Activated T-cell treated with anti-CD3 and anti-CD28 coated beads, Interleukin-2, amount 50 U/mL, for 1 hour (primary cell): ENCODE measurements around the gene STRIT1.
"Not testable (repeated sequence)": the region's sequence is repeated elsewhere in the genome, so short reads cannot be mapped to it uniquely, and the experiment has no call there.

Experiments used
- DNase-seq: peaks from one replicate; pipeline ENCODE4 v3.0.0-alpha.2; 2020

Gene STRIT1

GRCh38 chr3:155312781-155313180 is 19.3 kb upstream of the STRIT1 start:
- no peak for DNase-seq

DNA sequence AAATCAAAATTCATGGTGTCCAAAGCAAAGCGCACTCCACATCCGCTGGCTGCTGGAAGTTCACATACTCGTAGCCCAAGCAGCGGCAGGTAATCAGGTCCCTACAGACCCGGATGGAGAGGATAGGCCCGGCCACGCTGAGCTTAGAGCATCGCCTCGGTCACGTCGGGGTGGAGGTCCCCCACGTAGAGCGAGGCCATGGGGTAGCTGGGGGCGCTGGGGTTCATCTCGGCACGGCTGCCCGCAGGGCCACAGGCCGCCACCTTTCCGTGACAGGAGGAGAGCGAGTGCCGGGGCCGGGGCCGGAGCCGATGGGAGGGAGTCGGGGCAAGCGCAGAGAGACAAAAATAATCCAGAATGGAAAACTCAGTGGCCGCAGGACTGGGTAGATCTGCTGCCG is 16.1 kb upstream of the STRIT1 start:
- DNase-seq, result no peak

GRCh38 chr3:155308831-155309230 is 15.3 kb upstream of the STRIT1 start:
- no peak for DNase-seq

GRCh38 chr3:155307183-155307582 is 13.7 kb upstream of the STRIT1 start:
- no peak for DNase-seq

- DNase-seq, result no peak
These were observed 10.9 kb upstream of the STRIT1 start for GRCh38 chr3:155304394-155304793.

DNA sequence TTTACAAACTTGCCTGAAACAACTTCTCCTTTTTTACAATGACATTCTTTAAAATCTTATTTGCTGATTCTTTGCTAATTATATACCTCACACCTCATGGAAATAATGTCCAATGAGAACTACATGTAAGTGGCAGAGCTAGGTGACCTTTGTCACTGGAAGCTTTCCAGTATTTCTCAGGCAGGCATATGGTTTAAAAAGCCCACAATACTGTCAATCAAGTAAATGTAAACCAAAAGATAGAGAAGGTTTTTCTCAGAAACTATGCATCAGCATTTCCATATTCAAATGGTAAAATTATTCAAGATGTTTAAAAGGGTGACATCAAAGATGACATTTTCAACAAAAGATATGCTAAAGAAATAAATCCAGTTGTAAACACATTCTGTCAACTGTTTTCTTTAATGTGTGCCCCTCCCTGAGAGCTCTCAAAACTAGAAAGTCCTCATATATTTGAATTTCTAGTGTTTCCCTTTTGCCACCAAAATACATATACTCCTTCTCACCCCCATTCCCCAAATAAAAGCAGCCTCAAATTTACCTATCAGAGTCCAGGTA is 10.1 kb upstream of the STRIT1 start:
- DNase-seq, result no peak

DNA sequence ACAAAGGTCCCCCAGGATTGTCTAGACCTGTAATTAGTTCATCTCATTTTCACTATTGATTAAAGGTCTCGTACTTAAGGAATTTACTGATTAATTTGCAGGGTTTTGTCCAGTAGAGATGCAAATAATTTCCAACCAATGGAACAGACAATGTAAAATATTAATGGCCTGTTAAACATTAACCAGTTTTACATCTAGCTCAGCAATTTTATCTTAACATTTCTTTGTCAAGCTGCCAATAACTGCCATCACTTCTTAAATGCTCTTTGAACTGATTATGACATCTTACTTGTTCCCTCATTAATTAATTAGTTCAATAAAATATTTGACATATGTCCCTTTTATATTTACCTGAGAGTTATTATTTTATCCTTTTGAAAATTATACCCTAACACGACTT is 9.4 kb upstream of the STRIT1 start:
- DNase-seq, result no peak

DNA sequence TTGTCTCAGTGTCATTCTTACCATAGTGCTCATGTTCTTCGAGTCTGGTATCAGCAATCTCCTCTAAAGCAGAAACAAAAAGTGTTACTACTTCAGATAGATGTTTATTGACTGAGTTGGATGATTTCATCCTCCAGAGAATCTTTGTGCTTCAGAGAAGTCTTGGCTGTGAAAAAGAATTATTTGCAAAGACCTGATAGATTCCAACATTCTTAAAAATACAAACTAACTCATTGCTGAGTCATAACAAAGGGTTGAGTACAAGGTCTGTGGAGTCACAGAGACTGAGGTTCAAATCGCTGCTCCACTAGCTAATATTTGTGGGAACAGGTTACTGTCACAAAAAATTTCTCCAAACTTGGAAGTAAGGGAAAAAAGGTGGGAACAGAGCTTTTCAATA is 9.0 kb upstream of the STRIT1 start:
- no peak for DNase-seq

GRCh38 chr3:155297100-155297499 is 3.6 kb upstream of the STRIT1 start:
- no peak for DNase-seq

DNA sequence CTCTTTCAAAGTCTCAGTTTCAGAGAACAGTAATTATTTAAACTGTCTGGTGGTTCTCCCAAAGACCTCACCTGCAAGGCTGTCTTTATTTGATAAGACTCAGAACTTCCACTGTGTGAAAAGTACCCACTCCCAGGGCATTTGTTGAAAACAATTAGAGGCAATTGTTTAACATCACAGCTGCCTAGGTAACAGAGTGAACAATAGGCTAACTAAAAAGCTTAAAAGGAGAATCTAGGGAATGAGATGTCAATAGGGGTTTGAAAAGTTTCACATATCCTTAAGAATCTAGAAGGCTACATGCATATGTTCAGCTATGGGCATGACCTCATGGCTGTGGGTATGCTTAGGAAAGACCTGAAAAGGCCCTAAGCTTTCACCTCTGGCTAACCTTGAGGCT is 2.9 kb upstream of the STRIT1 start:
- DNase-seq, result no peak

- no peak for DNase-seq
These were observed 790 bp downstream of the STRIT1 start for GRCh38 chr3:155292693-155293092.

GRCh38 chr3:155292133-155292532 is 1.4 kb downstream of the STRIT1 start:
- no peak for DNase-seq

- DNase-seq, result no peak
These were observed 6.7 kb downstream of the STRIT1 start for GRCh38 chr3:155286736-155287135.

- DNase-seq, result no peak
These were observed 7.5 kb downstream of the STRIT1 start for GRCh38 chr3:155285936-155286335.

DNA sequence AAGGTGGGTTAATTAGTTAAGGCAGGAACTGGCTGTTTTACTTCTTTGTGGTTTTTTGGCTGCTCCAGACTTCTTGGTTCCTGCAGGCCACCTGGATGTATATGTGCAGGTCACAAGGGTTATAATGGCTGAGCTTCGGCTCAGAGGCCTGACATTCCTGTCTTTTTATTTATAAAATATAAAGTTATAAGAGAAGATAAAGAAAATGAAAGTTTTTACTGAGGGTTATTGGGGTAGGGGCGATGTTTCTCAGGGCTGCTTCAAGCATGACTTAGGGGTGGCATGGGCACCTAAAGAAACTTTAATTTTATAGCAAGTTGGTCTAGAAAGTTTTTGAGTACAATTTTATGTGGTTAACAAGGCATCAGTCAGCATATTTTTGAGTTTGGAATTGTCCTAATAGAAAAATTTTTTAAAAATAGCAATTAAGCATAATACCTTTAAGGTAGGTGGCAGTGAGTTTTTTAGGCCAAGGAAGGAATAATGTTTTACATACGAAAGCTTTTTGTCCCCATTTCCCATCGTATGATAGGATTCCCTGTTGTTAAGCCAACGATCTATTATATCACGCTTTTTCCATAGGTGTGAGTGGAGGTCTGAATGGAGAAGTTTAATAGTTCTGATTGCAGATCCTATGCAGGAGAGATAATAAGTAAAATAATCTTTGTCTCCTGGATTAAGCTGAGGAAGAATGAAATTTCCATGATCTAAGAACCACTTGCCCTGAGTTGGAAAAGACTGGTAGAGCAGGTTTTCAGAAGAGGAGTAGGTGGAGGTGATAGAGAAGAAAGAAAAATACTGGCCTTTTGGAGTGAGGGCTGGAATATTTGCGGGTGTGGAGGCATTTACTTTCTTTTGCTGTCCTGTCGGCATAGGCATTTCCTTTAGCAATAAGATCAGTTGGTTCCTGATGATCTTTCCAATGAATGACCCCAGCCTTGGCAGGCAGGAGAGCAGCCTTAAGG is 10.1 kb downstream of the STRIT1 start:
- DNase-seq, result no peak

GRCh38 chr3:155282385-155283091 is 10.9 kb downstream of the STRIT1 start:
- DNase-seq, result no peak

DNA sequence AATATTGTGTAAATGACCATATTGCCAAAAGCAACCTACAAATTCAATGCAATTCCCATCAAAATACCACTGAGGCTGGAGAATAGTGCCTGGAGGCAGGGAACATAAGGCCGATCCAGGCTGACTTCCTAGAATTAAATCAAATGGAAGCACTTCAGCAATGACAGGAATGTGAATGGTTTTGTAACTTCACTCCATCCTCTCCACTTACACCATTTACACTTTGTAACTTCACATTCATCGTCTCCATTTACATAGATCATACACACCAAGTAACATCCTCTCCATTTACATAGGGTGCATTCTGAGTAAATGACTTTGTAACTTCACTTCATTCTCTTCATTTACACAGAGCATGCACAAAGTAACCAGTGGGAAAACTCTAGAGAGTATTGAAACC is 11.6 kb downstream of the STRIT1 start:
- DNase-seq, result no peak

DNA sequence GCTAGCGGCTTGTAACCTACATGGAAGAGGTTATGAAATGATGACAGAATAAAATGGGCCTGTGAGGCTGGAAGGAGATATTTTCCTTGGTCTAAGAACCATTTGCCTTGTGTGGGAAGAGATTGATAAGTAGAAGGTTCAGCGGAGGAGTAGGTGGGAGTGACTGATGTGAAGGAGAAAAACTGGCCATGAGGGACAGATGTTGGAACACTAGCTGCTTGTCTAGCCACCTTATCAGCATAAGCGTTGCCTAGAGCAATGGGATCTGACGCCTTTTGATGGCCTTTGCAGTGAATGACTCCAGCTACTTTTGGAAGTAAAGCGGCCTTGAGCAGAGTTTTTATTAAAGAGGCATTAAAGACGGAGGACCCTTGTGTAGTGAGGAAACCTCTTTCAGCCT is 17.4 kb downstream of the STRIT1 start:
- DNase-seq, result not testable (repeated sequence)

DNA sequence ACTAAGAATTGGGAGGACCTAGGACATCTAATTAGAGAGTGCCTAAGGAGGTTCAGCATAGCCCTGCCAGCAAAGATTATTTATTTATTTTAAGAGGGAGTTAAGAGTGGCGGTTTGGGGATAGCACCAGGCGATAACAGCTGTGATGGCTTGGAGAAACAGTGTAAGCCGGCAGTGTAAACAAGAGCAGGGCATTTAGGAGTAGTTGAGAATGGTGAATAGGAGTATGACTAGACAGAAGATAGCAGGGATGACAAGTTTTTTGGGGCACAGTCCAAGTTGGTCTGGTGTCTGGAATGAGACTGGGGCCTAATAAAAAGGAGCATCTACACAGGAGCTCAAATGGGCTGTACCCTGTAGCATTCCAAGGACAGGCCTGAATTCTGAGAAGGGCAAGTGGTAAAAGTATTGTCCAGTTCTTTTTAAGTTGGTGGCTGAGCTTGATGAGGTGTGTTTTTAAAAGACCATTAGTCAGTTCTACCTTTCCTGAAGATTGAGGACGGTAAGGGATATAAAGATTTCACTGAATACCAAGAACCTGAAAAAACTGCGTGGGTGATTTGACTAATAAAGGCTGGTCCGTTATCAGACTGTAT is 18.2 kb downstream of the STRIT1 start:
- DNase-seq, result not testable (repeated sequence)

GRCh38 chr3:155274435-155274834 is 19.0 kb downstream of the STRIT1 start:
- not testable (repeated sequence) for DNase-seq

DNA sequence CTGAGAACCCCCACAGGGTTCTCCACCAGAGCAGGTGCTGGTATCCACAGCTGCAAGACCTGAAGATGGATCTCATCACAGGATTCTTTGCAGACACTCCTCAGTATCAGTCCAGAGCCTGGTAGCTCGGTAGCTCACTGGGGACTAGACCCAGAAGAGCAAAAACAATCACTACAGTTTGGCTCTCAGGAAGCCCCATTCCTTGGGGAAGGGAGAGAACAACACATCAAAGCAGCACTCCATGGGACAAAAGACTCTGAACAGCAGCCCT is 22.2 kb downstream of the STRIT1 start:
- DNase-seq, result no peak

- no peak for DNase-seq
These were observed 22.8 kb downstream of the STRIT1 start for GRCh38 chr3:155270485-155271342.

GRCh38 chr3:155270063-155270462 is 23.4 kb downstream of the STRIT1 start:
- no peak for DNase-seq
